Left lung (tissue), 10 donors: Measurements from ENCODE around the gene INTS15. TPM values are rescaled to one million over a fixed set of nuclear protein-coding genes. Genes with fewer than 3 reads are reported as not detected.

Source experiments
- ATAC-seq: fragments of 200-7000 bp; cut with Tn5 transposase; one replicate; pipeline ENCODE4 v1.9.1; 2020; ENCODE audit warnings: moderate library complexity
- DNase-seq, 4 donors: peaks; one replicate each; pipeline ENCODE4 v3.0.0-alpha.2; 2013 to 2020
- H3K27ac ChIP-seq, 2 donors: fragments of 200-600 bp; sonication (generic) in 1 of 2; one replicate each; pipeline versions ENCODE4 v1.5.0 to v1.8.0; 2020 to 2021
- H3K27me3 ChIP-seq, 2 donors: fragments of 200-600 bp; sonication (generic) in 1 of 2; one replicate each; pipeline versions ENCODE4 v1.5.0 to v1.8.0; 2020 to 2021
- H3K36me3 ChIP-seq, 2 donors: fragments of 200-600 bp; sonication (generic) in 1 of 2; one replicate each; pipeline versions ENCODE4 v1.5.0 to v1.8.0; 2020 to 2021
- H3K4me1 ChIP-seq, 2 donors: fragments of 200-600 bp; one replicate each; pipeline ENCODE4 v1.8.0; 2021
- H3K4me3 ChIP-seq, 2 donors: fragments of 200-600 bp; sonication (generic) in 1 of 2; one replicate each; pipeline versions ENCODE4 v1.5.0 to v1.8.0; 2020 to 2021; ENCODE audit warnings: mild to moderate bottlenecking in 1 of 2
- H3K9me3 ChIP-seq, 2 donors: fragments of 200-600 bp; sonication (generic) in 1 of 2; one replicate each; pipeline versions ENCODE4 v1.5.0 to v1.8.0; 2020 to 2021
- intact Hi-C, 2 donors: fragments of 100-400 bp; cut with DNase I; formaldehyde crosslinking; loops; one replicate each; pipeline versions ENCODE4 v1.11.2 to v1.14.2; 2022
- polyA plus RNA-seq, 6 donors: library from polyadenylated mRNA; unstranded; fragments of 120-200 nt; gene quantifications; one replicate each; pipeline ENCODE4 v1.2.1, GENCODE V29; 2013; ENCODE audit not compliant: insufficient read length in 6 of 6
- total RNA-seq, 2 donors: library from RNA; stranded (reverse); fragmentation: NEBNext Ultra II Directional; extraction: Animal tissue kit (Norgen Biotek cat#: 25700); gene quantifications; one replicate each; pipeline ENCODE4 v1.2.1, GENCODE V29; 2021
- TF ChIP-seq, protein P1 (sequence below), 2 donors: fragments of 200-600 bp; sonication (generic) in 1 of 2; IDR thresholded peaks; one replicate each; pipeline versions ENCODE4 v1.5.0 to v1.8.0; 2021; ENCODE audit warnings: antibody characterized with exemption in 2 of 2
- donor health status: DM: no; HTN: yes; CAD: no.
- donor health status: DM: no; HTN: no; CAD: no.

Gene INTS15
- total and polyA plus RNA-seq, 8 donors: 30.2 to 49.4 (median 38.3) TPM

DNA sequence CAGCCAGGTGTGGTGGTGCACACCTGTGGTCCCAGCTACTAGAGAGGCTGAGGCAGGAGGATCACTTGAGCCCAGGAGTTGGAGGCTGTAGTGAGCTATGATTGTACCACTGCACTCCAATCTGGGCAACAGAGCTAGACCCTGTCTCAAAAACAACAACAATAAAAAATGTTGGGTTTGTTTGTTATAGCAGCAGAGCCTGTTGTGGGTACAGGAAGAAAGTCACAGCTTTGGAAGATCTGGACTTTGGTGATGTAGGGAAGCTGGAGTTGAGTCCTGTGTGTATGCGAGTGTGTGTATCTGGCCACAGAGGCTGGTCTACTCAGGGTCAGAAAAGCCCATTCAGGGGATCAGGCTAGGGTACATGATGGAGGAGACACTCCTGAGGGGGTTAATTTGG lies 42.4 kb upstream of the INTS15 start:
- H3K9me3 ChIP-seq: no peaks in the 10 kb centered on the region
- no peak overlapping the region for H3K27ac ChIP-seq
- H3K27me3 ChIP-seq: peaks cover 0 to 6% of the 10 kb centered on the region in 2 donors
- TF ChIP-seq, protein P1, sequence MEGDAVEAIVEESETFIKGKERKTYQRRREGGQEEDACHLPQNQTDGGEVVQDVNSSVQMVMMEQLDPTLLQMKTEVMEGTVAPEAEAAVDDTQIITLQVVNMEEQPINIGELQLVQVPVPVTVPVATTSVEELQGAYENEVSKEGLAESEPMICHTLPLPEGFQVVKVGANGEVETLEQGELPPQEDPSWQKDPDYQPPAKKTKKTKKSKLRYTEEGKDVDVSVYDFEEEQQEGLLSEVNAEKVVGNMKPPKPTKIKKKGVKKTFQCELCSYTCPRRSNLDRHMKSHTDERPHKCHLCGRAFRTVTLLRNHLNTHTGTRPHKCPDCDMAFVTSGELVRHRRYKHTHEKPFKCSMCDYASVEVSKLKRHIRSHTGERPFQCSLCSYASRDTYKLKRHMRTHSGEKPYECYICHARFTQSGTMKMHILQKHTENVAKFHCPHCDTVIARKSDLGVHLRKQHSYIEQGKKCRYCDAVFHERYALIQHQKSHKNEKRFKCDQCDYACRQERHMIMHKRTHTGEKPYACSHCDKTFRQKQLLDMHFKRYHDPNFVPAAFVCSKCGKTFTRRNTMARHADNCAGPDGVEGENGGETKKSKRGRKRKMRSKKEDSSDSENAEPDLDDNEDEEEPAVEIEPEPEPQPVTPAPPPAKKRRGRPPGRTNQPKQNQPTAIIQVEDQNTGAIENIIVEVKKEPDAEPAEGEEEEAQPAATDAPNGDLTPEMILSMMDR (IDR thresholded peaks at IDR 0.05): no peak
- H3K4me1 ChIP-seq: no peaks in the 10 kb centered on the region
- no peak overlapping the region for H3K4me3 ChIP-seq
- ATAC-seq (no peak), DNase-seq (no peak)
- no peaks in the 10 kb centered on the region for H3K36me3 ChIP-seq
- intact Hi-C loops: no loop called here

DNA sequence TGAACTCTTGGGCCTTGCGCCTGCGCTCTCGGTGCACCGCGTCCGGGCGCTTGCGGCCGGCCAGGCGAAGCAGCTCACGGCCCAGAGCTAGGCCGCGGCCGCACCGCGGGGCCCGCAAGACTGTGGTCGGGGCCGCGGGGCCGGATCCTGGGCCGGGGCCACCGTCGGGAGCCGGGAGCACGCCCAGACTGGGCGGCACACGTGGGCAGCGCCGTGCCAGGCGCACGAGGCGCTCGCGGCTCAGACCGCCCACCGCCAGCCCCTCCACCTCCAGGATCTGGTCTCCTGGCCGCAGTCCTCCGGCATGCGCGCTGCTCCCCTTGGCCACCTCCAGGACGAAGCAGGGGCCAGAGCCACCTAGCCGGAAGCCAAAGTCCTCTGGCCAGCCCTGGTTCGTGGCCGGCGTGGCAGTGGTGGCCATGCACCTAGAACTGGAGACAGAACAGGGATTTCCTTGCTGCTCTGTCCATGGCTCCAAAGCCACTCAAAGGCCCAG lies 38.8 kb upstream of the INTS15 start, which contains the start of gene GRID2IP:
GRID2IP (minus strand) TSS at position 446 of the 496 bp plus-strand sequence; CDS start at position 421, 25 bp downstream.
- intact Hi-C loops: no loop called here
- no peak within 1 kb of the TSS for H3K27ac ChIP-seq
- no peak for DNase-seq
- peaks cover 0 to 6% of the 10 kb centered on the region in 2 donors for H3K27me3 ChIP-seq
- H3K4me1 ChIP-seq: no peaks in the 10 kb centered on the region
- H3K4me3 ChIP-seq: no peak within 1 kb of the TSS
- no peak for ATAC-seq
- H3K36me3 ChIP-seq: no peaks in the 10 kb centered on the region
- TF ChIP-seq, protein P1 (IDR thresholded peaks at IDR 0.05): no peak
- H3K9me3 ChIP-seq: no peaks in the 10 kb centered on the region

DNA sequence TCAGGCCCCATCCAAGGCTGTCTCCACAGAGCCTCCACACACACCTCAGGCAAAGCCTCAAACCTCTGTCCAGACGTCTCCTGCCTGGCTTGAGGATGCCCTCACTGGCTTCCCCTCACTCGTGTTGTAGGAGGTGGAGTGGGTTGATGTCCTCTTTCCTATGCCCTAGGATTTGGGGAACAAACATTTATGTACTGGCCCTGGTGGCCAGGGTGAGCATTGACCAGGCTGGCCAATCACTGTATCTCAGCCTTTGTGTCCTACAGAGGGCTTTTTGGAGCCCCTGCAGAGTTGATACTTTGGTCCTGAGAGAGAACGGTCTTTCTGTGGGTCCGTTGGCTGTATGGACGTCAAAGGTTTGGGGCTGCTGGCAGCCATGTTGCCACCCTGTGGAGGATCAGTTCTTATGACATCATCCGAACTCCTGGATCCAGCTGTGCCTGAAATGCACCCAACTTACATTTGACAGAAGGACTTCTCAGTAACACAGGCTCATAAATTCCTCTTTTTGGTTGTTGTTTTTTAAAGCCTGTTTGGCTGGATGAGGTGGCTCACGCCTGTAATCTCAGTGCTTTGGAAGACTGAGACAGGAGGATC lies 36.3 kb upstream of the INTS15 start:
- TF ChIP-seq, protein P1 (IDR thresholded peaks at IDR 0.05): no peak

DNA sequence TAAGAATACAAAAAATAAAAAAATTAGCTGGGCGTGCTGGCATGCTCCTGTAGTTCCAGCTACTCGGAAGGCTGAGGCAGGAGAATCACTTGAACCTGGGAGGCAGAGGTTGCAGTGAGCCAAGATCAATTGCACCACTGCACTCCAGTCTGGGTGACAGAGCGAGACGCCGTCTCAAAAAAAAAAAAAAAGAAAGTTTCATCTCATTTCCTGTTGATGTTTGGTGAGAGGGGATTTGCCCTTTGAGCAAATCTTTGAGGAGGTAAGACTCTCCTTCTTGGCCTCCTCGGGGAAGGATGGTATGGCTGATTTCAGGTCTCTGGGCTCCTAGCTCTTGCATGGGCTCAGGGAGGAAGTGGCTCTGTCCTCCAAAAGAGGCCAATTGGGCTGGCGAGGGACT lies 35.0 kb upstream of the INTS15 start:
- no peak overlapping the region for H3K27ac ChIP-seq
- ATAC-seq (no peak), DNase-seq (no peak)
- H3K9me3 ChIP-seq: no peaks in the 10 kb centered on the region
- no peak overlapping the region for H3K4me3 ChIP-seq
- no peaks in the 10 kb centered on the region for H3K4me1 ChIP-seq
- peaks cover 0 to 6% of the 10 kb centered on the region in 2 donors for H3K27me3 ChIP-seq
- no peaks in the 10 kb centered on the region for H3K36me3 ChIP-seq
- intact Hi-C loops: no loop called here
- TF ChIP-seq, protein P1 (IDR thresholded peaks at IDR 0.05): no peak

More for the DNA sequence above, 36.3 kb upstream of the INTS15 start:
- H3K27me3 ChIP-seq: peaks cover 0 to 6% of the 10 kb centered on the region in 2 donors
- no peaks in the 10 kb centered on the region for H3K9me3 ChIP-seq
- no peak overlapping the region for H3K27ac ChIP-seq
- no peaks in the 10 kb centered on the region for H3K36me3 ChIP-seq
- intact Hi-C loops: no loop called here
- H3K4me3 ChIP-seq: no peak overlapping the region
- H3K4me1 ChIP-seq: no peaks in the 10 kb centered on the region
- no peak for DNase-seq
- no peak for ATAC-seq

DNA sequence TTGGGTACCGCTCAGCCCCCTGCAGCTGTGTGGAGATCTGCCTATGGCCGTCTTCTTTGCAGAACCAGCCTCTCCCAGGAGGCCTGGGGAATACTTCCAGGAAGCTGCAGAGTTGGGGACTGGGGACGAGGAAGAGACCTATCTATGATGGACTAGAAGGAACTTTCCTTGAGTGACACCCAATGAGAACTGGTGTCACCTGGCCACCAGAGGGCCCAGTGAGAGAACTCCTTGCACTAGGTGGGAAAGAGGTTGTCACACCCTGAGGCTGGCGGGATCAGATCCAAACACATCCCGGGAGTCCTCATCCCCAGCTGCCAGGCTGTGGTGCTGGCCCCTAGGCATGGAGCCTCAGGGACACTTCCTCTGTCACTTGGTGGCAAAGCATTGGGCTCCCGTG lies 33.6 kb upstream of the INTS15 start:
- DNase-seq (no peak), ATAC-seq (no peak)
- intact Hi-C loops: no loop called here
- H3K4me3 ChIP-seq: no peak overlapping the region
- H3K36me3 ChIP-seq: no peaks in the 10 kb centered on the region
- H3K4me1 ChIP-seq: no peaks in the 10 kb centered on the region
- TF ChIP-seq, protein P1 (IDR thresholded peaks at IDR 0.05): no peak
- peaks cover 0 to 2% of the 10 kb centered on the region in 2 donors for H3K27me3 ChIP-seq
- no peaks in the 10 kb centered on the region for H3K9me3 ChIP-seq
- no peak overlapping the region for H3K27ac ChIP-seq
